Trophoblast cell (in vitro differentiated cells and primary cell): ENCODE data around the gene GRM8.

Experiments
- DNase-seq, 2 donors: peaks; one replicate each; pipeline ENCODE4 v3.0.0-alpha.2; 2016
- H2AFZ ChIP-seq: 2 replicates; pipeline ENCODE4 v1.6.1; 2013; ENCODE audit warnings: low read length, moderate library complexity, mild to moderate bottlenecking; ENCODE audit not compliant: insufficient read depth, poor library complexity
- H2AK5ac ChIP-seq: 2 replicates; pipeline ENCODE4 v1.6.1; 2013; ENCODE audit warnings: mild to moderate bottlenecking, low read length
- H2BK120ac ChIP-seq: 2 replicates; pipeline ENCODE4 v1.6.1; 2013; ENCODE audit warnings: low read length, mild to moderate bottlenecking, moderate library complexity; ENCODE audit not compliant: insufficient read depth, poor library complexity
- H2BK12ac ChIP-seq: 2 replicates; pipeline ENCODE4 v1.6.1; 2013; ENCODE audit warnings: mild to moderate bottlenecking, low read length, moderate library complexity
- H2BK5ac ChIP-seq: 2 replicates; pipeline ENCODE4 v1.6.1; 2013; ENCODE audit warnings: low read length, low read depth, moderate library complexity, mild to moderate bottlenecking; ENCODE audit not compliant: poor library complexity
- H3K14ac ChIP-seq: 2 replicates; pipeline ENCODE4 v1.6.1; 2013; ENCODE audit warnings: mild to moderate bottlenecking, low read length
- H3K18ac ChIP-seq: 2 replicates; pipeline ENCODE4 v1.6.1; 2013; ENCODE audit warnings: mild to moderate bottlenecking, low read length
- H3K23ac ChIP-seq: 2 replicates; pipeline ENCODE4 v1.6.1; 2013; ENCODE audit warnings: low read length
- H3K27ac ChIP-seq: 2 replicates; pipeline ENCODE4 v1.5.1; 2013; ENCODE audit warnings: low read depth, mild to moderate bottlenecking, inconsistent platforms, low read length, moderate library complexity
- H3K27me3 ChIP-seq: 2 replicates; pipeline ENCODE4 v1.6.1; 2013; ENCODE audit warnings: inconsistent platforms, mild to moderate bottlenecking, low read length, moderate library complexity; ENCODE audit not compliant: insufficient read depth
- H3K36me3 ChIP-seq, 2 experiments: 1 replicate in 1 of 2; 2 replicates in 1 of 2; pipeline ENCODE4 v1.6.1; 2013; ENCODE audit warnings: low read length in 2 of 2, mild to moderate bottlenecking in 2 of 2, moderate library complexity in 1 of 2; ENCODE audit not compliant: insufficient read depth in 2 of 2, control insufficient read depth in 1 of 2
- H3K4ac ChIP-seq: 2 replicates; pipeline ENCODE4 v1.6.1; 2013; ENCODE audit warnings: low read depth, mild to moderate bottlenecking, low read length, moderate library complexity
- H3K4me1 ChIP-seq, 2 experiments: 1 replicate in 1 of 2; 2 replicates in 1 of 2; pipeline ENCODE4 v1.6.1; 2013; ENCODE audit warnings: low read length in 2 of 2, mild to moderate bottlenecking in 2 of 2, moderate library complexity in 1 of 2; ENCODE audit not compliant: insufficient read depth in 2 of 2, control insufficient read depth in 1 of 2
- H3K4me2 ChIP-seq: 2 replicates; pipeline ENCODE4 v1.6.1; 2013; ENCODE audit warnings: inconsistent platforms, mild to moderate bottlenecking, low read length, moderate library complexity
- H3K4me3 ChIP-seq: 2 replicates; pipeline ENCODE4 v1.5.1; 2013; ENCODE audit warnings: mild to moderate bottlenecking, low read depth, low read length, inconsistent platforms
- H3K79me1 ChIP-seq: one replicate; pipeline ENCODE4 v1.6.1; 2013; ENCODE audit warnings: low read length
- H3K79me2 ChIP-seq: 2 replicates; pipeline ENCODE4 v1.6.1; 2013; ENCODE audit warnings: low read length, mild to moderate bottlenecking; ENCODE audit not compliant: control insufficient read depth, insufficient read depth, poor library complexity
- H3K9ac ChIP-seq: 2 replicates; pipeline ENCODE4 v1.6.1; 2013; ENCODE audit warnings: mild to moderate bottlenecking, low read length
- H3K9me3 ChIP-seq: 2 replicates; pipeline ENCODE4 v1.6.1; 2013; ENCODE audit warnings: low read depth, mild to moderate bottlenecking, control low read depth, inconsistent platforms, low read length; ENCODE audit not compliant: insufficient read depth
- H4K12ac ChIP-seq: 2 replicates; pipeline ENCODE4 v1.6.1; 2013; ENCODE audit warnings: low read depth, mild to moderate bottlenecking, low read length, moderate library complexity
- H4K8ac ChIP-seq: 2 replicates; pipeline ENCODE4 v1.6.1; 2013; ENCODE audit warnings: low read depth, mild to moderate bottlenecking, low read length, moderate library complexity
- H4K91ac ChIP-seq: one replicate; pipeline ENCODE4 v1.6.1; 2013; ENCODE audit warnings: low read depth, mild to moderate bottlenecking, low read length, moderate library complexity
- WGBS: extraction: QIAGEN DNeasy Blood & Tissue Kit; methylation state at CpG from one replicate; pipeline ENCODE4 v1.1.7; 2013; ENCODE audit warnings: missing lambda C conversion rate; ENCODE audit not compliant: insufficient read length, insufficient coverage; ENCODE audit errors: extremely low coverage; 5-methylcytosine and 5-hydroxymethylcytosine counted together

GRM8 gene

DNA sequence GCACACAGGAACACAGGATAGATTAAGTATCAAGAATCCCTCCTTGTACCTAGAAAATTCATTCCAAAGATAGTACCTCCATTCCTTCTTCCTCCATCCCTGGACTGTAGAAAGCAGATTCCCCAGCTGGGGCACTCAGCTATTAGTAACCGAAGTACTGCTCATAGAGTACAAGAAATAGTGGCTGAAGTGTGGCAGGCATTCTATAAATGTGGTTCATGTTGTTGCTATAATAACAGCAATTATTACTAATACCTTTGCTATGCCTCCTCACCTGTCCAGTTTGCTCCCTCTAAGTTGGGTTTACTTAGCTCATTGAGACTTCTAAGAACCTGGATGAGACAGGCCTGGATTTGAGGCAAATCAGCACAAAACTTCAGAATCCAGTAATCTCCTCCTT is 453.2 kb downstream of the GRM8 start:
- H3K36me3 ChIP-seq, result no peaks in the 10 kb centered on the region
- H3K23ac ChIP-seq, result no peak overlapping the region
- H2AFZ ChIP-seq, result no peak overlapping the region
- H3K4me1 ChIP-seq, result no peaks in the 10 kb centered on the region
- H3K9ac ChIP-seq, result no peak overlapping the region
- H3K9me3 ChIP-seq, result no peaks in the 10 kb centered on the region
- H3K4me2 ChIP-seq, result no peak overlapping the region
- no peak overlapping the region for H3K14ac ChIP-seq
- H3K27ac ChIP-seq, result no peak overlapping the region
- H3K18ac ChIP-seq, result no peak overlapping the region
- H3K27me3 ChIP-seq, result no peaks in the 10 kb centered on the region
- no peak overlapping the region for H3K4ac ChIP-seq
- no peaks in the 10 kb centered on the region for H3K79me2 ChIP-seq
- DNase-seq, result peak; percentile 18 to 67
- no peak overlapping the region for H3K4me3 ChIP-seq
- H4K12ac ChIP-seq, result no peak overlapping the region
- no peak overlapping the region for H4K8ac ChIP-seq
- no peak overlapping the region for H2BK120ac ChIP-seq
- no peaks in the 10 kb centered on the region for H3K79me1 ChIP-seq
- no peak overlapping the region for H4K91ac ChIP-seq
- H2BK12ac ChIP-seq, result no peak overlapping the region
- no peak overlapping the region for H2BK5ac ChIP-seq
- no peak overlapping the region for H2AK5ac ChIP-seq
- no CpG with 5 or more reads among the region's 1 CpG for WGBS

DNA sequence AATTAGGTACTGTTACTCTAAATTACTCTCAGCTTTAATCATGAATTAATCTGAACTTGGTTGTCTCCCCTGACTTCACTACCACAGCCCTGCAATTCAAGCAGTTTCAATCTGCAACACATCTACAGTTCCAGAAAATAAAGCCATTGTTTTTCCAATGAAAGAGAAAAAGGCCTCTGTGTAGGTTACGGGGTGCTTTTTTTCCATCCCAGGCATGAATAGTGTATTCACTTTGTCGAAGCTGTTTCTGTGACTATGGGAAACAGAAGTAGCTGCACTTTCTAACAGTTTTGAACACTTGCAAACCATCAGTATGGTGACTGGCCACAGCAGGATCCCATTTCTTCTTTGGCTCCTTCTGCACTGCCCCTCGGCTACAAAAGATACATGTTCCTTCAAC is 460.2 kb downstream of the GRM8 start:
- no peaks in the 10 kb centered on the region for H3K79me1 ChIP-seq
- no peak overlapping the region for H3K9ac ChIP-seq
- no peak overlapping the region for H2BK120ac ChIP-seq
- no peak overlapping the region for H3K4me3 ChIP-seq
- no peak overlapping the region for H3K27ac ChIP-seq
- H2BK12ac ChIP-seq, result no peak overlapping the region
- H3K4me1 ChIP-seq, result no peaks in the 10 kb centered on the region
- H2AK5ac ChIP-seq, result no peak overlapping the region
- no peak overlapping the region for H2AFZ ChIP-seq
- H4K12ac ChIP-seq, result no peak overlapping the region
- H3K4ac ChIP-seq, result no peak overlapping the region
- H3K4me2 ChIP-seq, result no peak overlapping the region
- no CpG with 5 or more reads among the region's 3 CpGs for WGBS
- no peaks in the 10 kb centered on the region for H3K9me3 ChIP-seq
- no peak overlapping the region for H4K91ac ChIP-seq
- H3K14ac ChIP-seq, result no peak overlapping the region
- no peak overlapping the region for H3K23ac ChIP-seq
- no peaks in the 10 kb centered on the region for H3K79me2 ChIP-seq
- DNase-seq, result no peak
- H3K27me3 ChIP-seq, result no peaks in the 10 kb centered on the region
- H3K36me3 ChIP-seq, result no peaks in the 10 kb centered on the region
- no peak overlapping the region for H2BK5ac ChIP-seq
- no peak overlapping the region for H4K8ac ChIP-seq
- H3K18ac ChIP-seq, result no peak overlapping the region

GRCh38 chr7:126791306-126791705 is 461.4 kb downstream of the GRM8 start:
- DNase-seq, result peak in 1 of 2 donors; percentile 44
- Histone ChIP-seq H3K79me1 (no peaks in the 10 kb centered on the region), H2BK5ac (no peak overlapping the region), H3K4ac (no peak overlapping the region), H4K8ac (no peak overlapping the region), H3K9me3 (no peaks in the 10 kb centered on the region), H3K27me3 (no peaks in the 10 kb centered on the region), H3K4me1 (no peaks in the 10 kb centered on the region), H3K18ac (no peak overlapping the region), H3K14ac (no peak overlapping the region), H3K4me3 (no peak overlapping the region), H4K91ac (no peak overlapping the region), H3K79me2 (no peaks in the 10 kb centered on the region), H3K27ac (no peak overlapping the region), H4K12ac (no peak overlapping the region), H3K36me3 (no peaks in the 10 kb centered on the region), H3K23ac (no peak overlapping the region), H3K4me2 (no peak overlapping the region), H2BK12ac (no peak overlapping the region), H2AFZ (no peak overlapping the region), H2AK5ac (no peak overlapping the region), H3K9ac (no peak overlapping the region), H2BK120ac (no peak overlapping the region)

DNA sequence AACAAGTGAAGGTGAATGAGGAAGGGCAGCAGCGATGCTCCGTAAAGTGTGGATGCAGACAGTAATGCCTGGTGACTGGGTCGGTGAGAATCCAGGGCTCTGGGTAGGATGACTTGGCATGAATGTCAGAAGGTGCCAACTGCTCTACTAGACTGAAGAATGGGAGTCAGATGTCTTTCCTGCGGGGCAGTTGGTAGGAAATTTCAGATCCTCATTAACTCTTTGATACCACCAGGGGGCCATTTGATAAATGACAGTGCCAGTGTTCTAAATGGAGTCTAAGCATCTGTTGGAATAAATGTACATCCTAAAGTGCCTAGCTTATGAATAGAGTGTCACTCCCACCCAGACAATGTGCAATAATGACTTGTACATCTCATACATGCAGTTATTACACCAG is 462.0 kb downstream of the GRM8 start:
- Histone ChIP-seq H3K4me2 (no peak overlapping the region), H3K14ac (no peak overlapping the region), H2BK120ac (no peak overlapping the region), H2BK12ac (no peak overlapping the region), H3K4me3 (no peak overlapping the region), H3K4ac (no peak overlapping the region), H3K79me1 (no peaks in the 10 kb centered on the region), H2AK5ac (no peak overlapping the region), H3K9ac (no peak overlapping the region), H2BK5ac (no peak overlapping the region), H3K36me3 (no peaks in the 10 kb centered on the region), H3K4me1 (no peaks in the 10 kb centered on the region), H4K91ac (no peak overlapping the region), H4K8ac (no peak overlapping the region), H3K27me3 (no peaks in the 10 kb centered on the region), H3K18ac (no peak overlapping the region), H3K9me3 (no peaks in the 10 kb centered on the region), H3K79me2 (no peaks in the 10 kb centered on the region), H3K23ac (no peak overlapping the region), H2AFZ (no peak overlapping the region), H4K12ac (no peak overlapping the region), H3K27ac (no peak overlapping the region)
- no peak for DNase-seq
- no CpG with 5 or more reads among the region's 4 CpGs for WGBS

GRCh38 chr7:126783613-126784012 is 469.1 kb downstream of the GRM8 start:
- Histone ChIP-seq H3K4me3 (no peak overlapping the region), H4K12ac (no peak overlapping the region), H3K9ac (no peak overlapping the region)

More at GRCh38 chr7:126783613-126784012, 469.1 kb downstream of the GRM8 start:
- Histone ChIP-seq H2AK5ac (no peak overlapping the region), H2BK12ac (no peak overlapping the region), H3K79me2 (no peaks in the 10 kb centered on the region), H2AFZ (no peak overlapping the region), H3K27me3 (no peaks in the 10 kb centered on the region), H3K4me2 (no peak overlapping the region), H3K9me3 (no peaks in the 10 kb centered on the region), H3K14ac (no peak overlapping the region), H3K27ac (no peak overlapping the region), H3K79me1 (no peaks in the 10 kb centered on the region), H2BK120ac (no peak overlapping the region), H3K4ac (no peak overlapping the region), H3K4me1 (no peaks in the 10 kb centered on the region), H2BK5ac (no peak overlapping the region), H3K23ac (no peak overlapping the region), H4K91ac (no peak overlapping the region), H3K18ac (no peak overlapping the region), H3K36me3 (no peaks in the 10 kb centered on the region), H4K8ac (no peak overlapping the region)
- DNase-seq, result no peak
